Hepatocyte (in vitro differentiated cells): ENCODE data around the gene CDH4. TPM values are rescaled to one million over a fixed set of nuclear protein-coding genes. Genes with fewer than 3 reads are reported as not detected.

Experiments
- DNase-seq: peaks from one replicate; pipeline ENCODE4 v3.0.0-alpha.2; 2016; ENCODE audit warnings: low spot score
- H2AFZ ChIP-seq: fragments of 200-600 bp; sonication (generic); 2 replicates; pipeline ENCODE4 v1.6.0; 2016; ENCODE audit warnings: antibody characterized with exemption, mild to moderate bottlenecking
- H3K27ac ChIP-seq: fragments of 200-600 bp; sonication (generic); 2 replicates; pipeline ENCODE4 v1.5.1; 2016; ENCODE audit warnings: mild to moderate bottlenecking
- H3K27me3 ChIP-seq: fragments of 200-600 bp; sonication (generic); 2 replicates; pipeline ENCODE4 v1.6.1; 2016
- H3K36me3 ChIP-seq: fragments of 200-600 bp; sonication (generic); replicated peaks from 2 replicates; pipeline ENCODE4 v1.5.1; 2016; ENCODE audit warnings: low read depth; ENCODE audit not compliant: insufficient read depth
- H3K4me1 ChIP-seq: fragments of 200-600 bp; sonication (generic); 2 replicates; pipeline ENCODE4 v1.5.1; 2016; ENCODE audit warnings: mild to moderate bottlenecking, moderate library complexity; ENCODE audit not compliant: insufficient read depth
- H3K4me2 ChIP-seq: fragments of 200-600 bp; sonication (generic); 2 replicates; pipeline ENCODE4 v1.6.0; 2016
- H3K4me3 ChIP-seq: fragments of 200-600 bp; sonication (generic); 2 replicates; pipeline ENCODE4 v1.5.1; 2016; ENCODE audit warnings: mild to moderate bottlenecking
- H3K79me2 ChIP-seq: fragments of 200-600 bp; sonication (generic); 2 replicates; pipeline ENCODE4 v1.6.0; 2017; ENCODE audit warnings: mild to moderate bottlenecking
- H3K9me2 ChIP-seq: fragments of 200-600 bp; sonication (generic); replicated peaks from 2 replicates; pipeline ENCODE4 v1.6.0; 2017; ENCODE audit warnings: mild to moderate bottlenecking; ENCODE audit not compliant: insufficient read depth
- H3K9me3 ChIP-seq: fragments of 200-600 bp; sonication (generic); 2 replicates; pipeline ENCODE4 v1.5.1; 2016; ENCODE audit warnings: low read depth, mild to moderate bottlenecking
- H4K20me1 ChIP-seq: fragments of 200-600 bp; sonication (generic); 2 replicates; pipeline ENCODE4 v1.6.0; 2016; ENCODE audit warnings: mild to moderate bottlenecking; ENCODE audit not compliant: insufficient read depth, poor library complexity, severe bottlenecking
- CTCF ChIP-seq: fragments of 200-600 bp; sonication (generic); IDR thresholded peaks from 2 replicates; pipeline ENCODE4 v1.5.1; 2016; ENCODE audit warnings: antibody characterized with exemption, mild to moderate bottlenecking; ENCODE audit not compliant: poor library complexity
- EZH2 ChIP-seq: fragments of 200-600 bp; sonication (generic); IDR thresholded peaks from 2 replicates; pipeline ENCODE4 v1.6.1; 2016; ENCODE audit warnings: antibody characterized with exemption, mild to moderate bottlenecking, borderline replicate concordance
- EZH2phosphoT487 ChIP-seq: fragments of 200-600 bp; sonication (generic); IDR thresholded peaks from one replicate; pipeline ENCODE4 v1.6.1; 2018; ENCODE audit warnings: antibody characterized with exemption, mild to moderate bottlenecking, low read depth, moderate library complexity; ENCODE audit not compliant: unreplicated experiment, severe bottlenecking
- WGBS: methylation state at CpG from one replicate; pipeline ENCODE4 v1.1.6; 2016; ENCODE audit warnings: low lambda C conversion rate; ENCODE audit errors: missing lambda C conversion rate; 5-methylcytosine and 5-hydroxymethylcytosine counted together
- polyA plus RNA-seq: library from polyadenylated mRNA; unstranded; fragments of >200 nt; fragmentation: Nextera tagmentation; extraction: Ambion mirVana; gene quantifications from 2 replicates; pipeline ENCODE4 v1.2.1, GENCODE V29; 2016
- total RNA-seq: library from RNA; depleted of rRNA; stranded (reverse); fragments of >200 nt; gene quantifications from 2 replicates; pipeline ENCODE4 v1.2.3, GENCODE V29; 2014

CDH4 gene
- total and polyA plus RNA-seq, 2 experiments from 2014 or later, result 0.53 to 0.73 TPM

GRCh38 chr20:61408951-61409740 lies 157.1 kb downstream of the CDH4 start:
- no peaks in the 10 kb centered on the region for H3K9me3 ChIP-seq
- WGBS, result 88% methylated on average over 20 of the region's 20 CpGs

GRCh38 chr20:61411743-61412142 lies 159.7 kb downstream of the CDH4 start:
- WGBS, result 92% methylated on average over 4 of the region's 4 CpGs

More at GRCh38 chr20:61408951-61409740, 157.1 kb downstream of the CDH4 start:
- no peaks in the 10 kb centered on the region for H3K27me3 ChIP-seq
- no peaks in the 10 kb centered on the region for H3K4me1 ChIP-seq
- no peak overlapping the region for H2AFZ ChIP-seq
- H3K27ac ChIP-seq, result no peak overlapping the region
- H3K9me2 ChIP-seq, result no peaks in the 10 kb centered on the region
- no peak for DNase-seq
- H3K4me3 ChIP-seq, result no peak overlapping the region
- no peaks in the 10 kb centered on the region for H3K79me2 ChIP-seq
- no peaks in the 10 kb centered on the region for H3K36me3 ChIP-seq
- H3K4me2 ChIP-seq, result no peak overlapping the region
- no peaks in the 10 kb centered on the region for H4K20me1 ChIP-seq
- TF ChIP-seq EZH2phosphoT487 (no peak), EZH2 (no peak), CTCF (no peak)

GRCh38 chr20:61413752-61414151 lies 161.7 kb downstream of the CDH4 start:
- 99% methylated on average over 4 of the region's 4 CpGs for WGBS
- DNase-seq, result no peak
- H3K79me2 ChIP-seq, result no peaks in the 10 kb centered on the region
- no peak overlapping the region for H3K4me2 ChIP-seq
- no peaks in the 10 kb centered on the region for H3K9me2 ChIP-seq
- H3K27ac ChIP-seq, result no peak overlapping the region
- no peaks in the 10 kb centered on the region for H3K9me3 ChIP-seq
- H3K27me3 ChIP-seq, result no peaks in the 10 kb centered on the region
- no peaks in the 10 kb centered on the region for H3K36me3 ChIP-seq
- H3K4me1 ChIP-seq, result no peaks in the 10 kb centered on the region
- TF ChIP-seq EZH2phosphoT487 (no peak), CTCF (no peak), EZH2 (no peak)
- H4K20me1 ChIP-seq, result no peaks in the 10 kb centered on the region
- H2AFZ ChIP-seq, result no peak overlapping the region
- no peak overlapping the region for H3K4me3 ChIP-seq

More at GRCh38 chr20:61411743-61412142, 159.7 kb downstream of the CDH4 start:
- no peaks in the 10 kb centered on the region for H3K9me3 ChIP-seq
- no peaks in the 10 kb centered on the region for H3K9me2 ChIP-seq
- no peaks in the 10 kb centered on the region for H3K79me2 ChIP-seq
- no peaks in the 10 kb centered on the region for H4K20me1 ChIP-seq
- no peak for DNase-seq
- no peaks in the 10 kb centered on the region for H3K36me3 ChIP-seq
- TF ChIP-seq CTCF, result no peak
- no peak for TF ChIP-seq EZH2
- TF ChIP-seq EZH2phosphoT487, result no peak
- no peak overlapping the region for H2AFZ ChIP-seq
- H3K4me2 ChIP-seq, result no peak overlapping the region
- no peak overlapping the region for H3K27ac ChIP-seq
- no peaks in the 10 kb centered on the region for H3K27me3 ChIP-seq
- H3K4me3 ChIP-seq, result no peak overlapping the region
- no peaks in the 10 kb centered on the region for H3K4me1 ChIP-seq
